ENCODE results near the gene GPR141.

- TF ChIP-seq CTCF (IDR thresholded peaks at IDR 0.05; ENCODE audit: low read depth, low read length) = no peak
- no peak for TF ChIP-seq EZH2phosphoT487 (IDR thresholded peaks at IDR 0.05; ENCODE audit: low read depth)
Observed at GRCh38 chr7:37698276-37698675, 14.7 kb downstream of the GPR141 start.
